ENCODE measurements around the gene GALNT7. TPM values are rescaled to one million over a fixed set of nuclear protein-coding genes. Genes with fewer than 3 reads are reported as not detected.

The GALNT7 gene
- total and polyA plus RNA-seq, 2 donors (not counting 3 experiments of a cell fraction or from before 2014, with no cell fraction given): 19.6 to 54.6 TPM

- no peaks in the 10 kb centered on the region for H3K36me3 ChIP-seq (ENCODE audit: control insufficient read depth in 2 of 2, extremely low read depth in 1 of 2, insufficient read depth in 2 of 2, low read length in 2 of 2)
- H3K9me3 ChIP-seq (replicated peaks; ENCODE audit: control insufficient read depth, insufficient read depth, low read length): no peaks in the 10 kb centered on the region
- H4K20me1 ChIP-seq (replicated peaks; ENCODE audit: control insufficient read depth, extremely low read depth, insufficient read depth, low read length): no peaks in the 10 kb centered on the region
- H3K27me3 ChIP-seq (ENCODE audit: control insufficient read depth in 2 of 2, insufficient read depth in 2 of 2, low read length in 2 of 2): no peaks in the 10 kb centered on the region
- TF ChIP-seq CTCF (IDR thresholded peaks at IDR 0.05; ENCODE audit: extremely low read depth in 1 of 2, insufficient read depth in 1 of 2, low read depth in 1 of 2, low read length in 2 of 2) (peak; percentile 9 to 29), EZH2 (IDR thresholded peaks at IDR 0.05; ENCODE audit: borderline replicate concordance, low read depth, low read length, severe bottlenecking) (no peak), FOS (IDR thresholded peaks at IDR 0.05; ENCODE audit: borderline replicate concordance, insufficient read depth, low read length) (no peak)
- no peaks in the 10 kb centered on the region for H3K9me1 ChIP-seq (replicated peaks; ENCODE audit: control insufficient read depth, extremely low read depth, insufficient read depth, low read length)
- H2AFZ ChIP-seq (ENCODE audit: low read depth, low read length): no peak overlapping the region
- no peak overlapping the region for H3K9ac ChIP-seq (replicated peaks; ENCODE audit: extremely low read depth, insufficient read depth, low read length)
- BruUV-seq (replicated peaks): no TSS peak
- no peaks in the 10 kb centered on the region for H3K79me2 ChIP-seq (ENCODE audit: control insufficient read depth, insufficient read depth, low read length)
- no peak overlapping the region for H3K4me2 ChIP-seq (ENCODE audit: insufficient read depth, low read length)
- DNase-seq (ENCODE audit: low read depth, low spot score): no peak
- intact Hi-C loops (cut with micrococcal nuclease) (no loop called here), dilution Hi-C loops (cut with MboI; ENCODE audit: extremely low pct_ligation_motif_present, low sequenced_read_pairs) (no loop called here)
- no peak overlapping the region for H3K4me3 ChIP-seq (replicated peaks in 1 of 3; ENCODE audit: insufficient read depth in 1 of 3, low read depth in 1 of 3, low read length in 3 of 3)
- POLR2A ChIA-PET: no interaction called here
- no peak overlapping the region for H3K27ac ChIP-seq (ENCODE audit: insufficient read depth, low read depth, low read length)
- no peak for FAIRE-seq
- peaks cover 8% of the 10 kb centered on the region for H3K4me1 ChIP-seq (ENCODE audit: control insufficient read depth, extremely low read depth, insufficient read depth, low read length)
- CTCF ChIA-PET: interaction anchor here (0.6 to 3.6 kb wide), 4 partner anchors 96 to 303 kb away, joined by 3 to 58 read pairs (median 4); no protein-coding TSS in a partner anchor
Observed at GRCh38 chr4:173317004-173317403, 148.4 kb downstream of the GALNT7 start.

GRCh38 chr4:173318240-173318639, 149.6 kb downstream of the GALNT7 start:
- dilution Hi-C loops (cut with MboI; ENCODE audit: extremely low pct_ligation_motif_present, low sequenced_read_pairs): no loop called here
- Histone ChIP-seq H3K4me1 (ENCODE audit: control insufficient read depth, extremely low read depth, insufficient read depth, low read length) (peaks cover 8% of the 10 kb centered on the region), H4K20me1 (replicated peaks; ENCODE audit: control insufficient read depth, extremely low read depth, insufficient read depth, low read length) (no peaks in the 10 kb centered on the region), H3K27me3 (ENCODE audit: control insufficient read depth in 2 of 2, insufficient read depth in 2 of 2, low read length in 2 of 2) (no peaks in the 10 kb centered on the region), H3K9me3 (replicated peaks; ENCODE audit: control insufficient read depth, insufficient read depth, low read length) (no peaks in the 10 kb centered on the region), H3K9me1 (replicated peaks; ENCODE audit: control insufficient read depth, extremely low read depth, insufficient read depth, low read length) (no peaks in the 10 kb centered on the region), H3K9ac (replicated peaks; ENCODE audit: extremely low read depth, insufficient read depth, low read length) (no peak overlapping the region), H3K4me3 (replicated peaks in 1 of 3; ENCODE audit: insufficient read depth in 1 of 3, low read depth in 1 of 3, low read length in 3 of 3) (no peak overlapping the region), H3K36me3 (ENCODE audit: control insufficient read depth in 2 of 2, extremely low read depth in 1 of 2, insufficient read depth in 2 of 2, low read length in 2 of 2) (no peaks in the 10 kb centered on the region), H2AFZ (ENCODE audit: low read depth, low read length) (no peak overlapping the region), H3K27ac (ENCODE audit: insufficient read depth, low read depth, low read length) (no peak overlapping the region), H3K79me2 (ENCODE audit: control insufficient read depth, insufficient read depth, low read length) (no peaks in the 10 kb centered on the region), H3K4me2 (ENCODE audit: insufficient read depth, low read length) (peak overlapping the region; percentile 52)
- TF ChIP-seq MAX (IDR thresholded peaks at IDR 0.05; ENCODE audit: insufficient read depth, insufficient read length): no peak
- TF ChIP-seq JUN (IDR thresholded peaks at IDR 0.05; ENCODE audit: borderline replicate concordance, insufficient read depth, insufficient read length, low read depth): no peak
- no peak for TF ChIP-seq GATA2 (IDR thresholded peaks at IDR 0.05; ENCODE audit: insufficient read depth, insufficient read length, low read depth, low read length)
- no peak for TF ChIP-seq POLR2AphosphoS5 (IDR thresholded peaks at IDR 0.05; ENCODE audit: insufficient read depth, low read depth, low read length)
- TF ChIP-seq FOS (IDR thresholded peaks at IDR 0.05; ENCODE audit: borderline replicate concordance, insufficient read depth, low read length): no peak
- no peak for TF ChIP-seq EZH2 (IDR thresholded peaks at IDR 0.05; ENCODE audit: borderline replicate concordance, low read depth, low read length, severe bottlenecking)
- TF ChIP-seq MYC (IDR thresholded peaks at IDR 0.05; ENCODE audit: low read depth, low read length): no peak
- no peak for TF ChIP-seq POLR2A (IDR thresholded peaks at IDR 0.05; ENCODE audit: low read depth, low read length)
- TF ChIP-seq CTCF (IDR thresholded peaks at IDR 0.05; ENCODE audit: extremely low read depth in 1 of 2, insufficient read depth in 1 of 2, low read depth in 1 of 2, low read length in 2 of 2): no peak
- DNase-seq (ENCODE audit: low read depth, low spot score) (no peak), FAIRE-seq (no peak)
- no TSS peak for BruUV-seq (replicated peaks)
- intact Hi-C loops (cut with micrococcal nuclease): loop anchor here (1.0 to 2.0 kb wide), 4 partner anchors 16 to 839 kb away; partner anchors contain the start of genes HMGB2 and SAP30
- POLR2A ChIA-PET: interaction anchor here (1.0 kb wide), 1 partner anchor 16 kb away, joined by 3 read pairs; the partner anchor contains the start of gene HMGB2
- CTCF ChIA-PET: interaction anchor here (0.6 to 7.5 kb wide), 20 partner anchors 9 to 800 kb away, joined by 3 to 214 read pairs (median 10); partner anchors contain the start of genes HAND2 and HMGB2

Measured in endothelial cell of umbilical vein (primary cell).